BLaER1 treated with 17β-estradiol and CSF1 and Interleukin-3, amounts not matched to agents 10 nM and 100 nM (cell line): ENCODE measurements around the gene SLC2A6.
A peak's percentile ranks its signal among the peaks of the same experiment; 100 is the strongest.
"Not testable (repeated sequence)": the region's sequence is repeated elsewhere in the genome, so short reads cannot be mapped to it uniquely, and the experiment has no call there.

Source experiments
- H3K27ac ChIP-seq, 11 experiments: shearing (Covaris generic); formaldehyde crosslinking; 2 replicates each; pipeline ENCODE4 v1.8.1; 2022
- H3K27me3 ChIP-seq, 11 experiments: shearing (Covaris generic); formaldehyde crosslinking; 2 replicates each; pipeline ENCODE4 v1.8.1; 2022
- H3K36me3 ChIP-seq, 11 experiments: shearing (Covaris generic); formaldehyde crosslinking; 2 replicates each; pipeline ENCODE4 v1.8.1; 2022
- H3K4me1 ChIP-seq, 10 experiments: shearing (Covaris generic); formaldehyde crosslinking; 2 replicates each; pipeline ENCODE4 v1.8.1; 2022
- H3K4me2 ChIP-seq, 11 experiments: shearing (Covaris generic); formaldehyde crosslinking; 2 replicates each; pipeline ENCODE4 v1.8.1; 2022
- H3K4me3 ChIP-seq, 10 experiments: shearing (Covaris generic); formaldehyde crosslinking; 2 replicates each; pipeline ENCODE4 v1.8.1; 2022
- H3K9ac ChIP-seq, 11 experiments: shearing (Covaris generic); formaldehyde crosslinking; 2 replicates each; pipeline ENCODE4 v1.8.1; 2022
- H3K9me3 ChIP-seq, 11 experiments: shearing (Covaris generic); formaldehyde crosslinking; replicated peaks in 1 of 11; 2 replicates each; pipeline ENCODE4 v1.8.1; 2022
- H4K20me1 ChIP-seq, 11 experiments: shearing (Covaris generic); formaldehyde crosslinking; 2 replicates each; pipeline ENCODE4 v1.8.1; 2022
- Cebpa-rat ChIP-seq, 11 experiments: shearing (Covaris generic); IDR thresholded peaks; 2 replicates each; pipeline ENCODE4 v1.8.1; 2022

Gene SLC2A6

DNA sequence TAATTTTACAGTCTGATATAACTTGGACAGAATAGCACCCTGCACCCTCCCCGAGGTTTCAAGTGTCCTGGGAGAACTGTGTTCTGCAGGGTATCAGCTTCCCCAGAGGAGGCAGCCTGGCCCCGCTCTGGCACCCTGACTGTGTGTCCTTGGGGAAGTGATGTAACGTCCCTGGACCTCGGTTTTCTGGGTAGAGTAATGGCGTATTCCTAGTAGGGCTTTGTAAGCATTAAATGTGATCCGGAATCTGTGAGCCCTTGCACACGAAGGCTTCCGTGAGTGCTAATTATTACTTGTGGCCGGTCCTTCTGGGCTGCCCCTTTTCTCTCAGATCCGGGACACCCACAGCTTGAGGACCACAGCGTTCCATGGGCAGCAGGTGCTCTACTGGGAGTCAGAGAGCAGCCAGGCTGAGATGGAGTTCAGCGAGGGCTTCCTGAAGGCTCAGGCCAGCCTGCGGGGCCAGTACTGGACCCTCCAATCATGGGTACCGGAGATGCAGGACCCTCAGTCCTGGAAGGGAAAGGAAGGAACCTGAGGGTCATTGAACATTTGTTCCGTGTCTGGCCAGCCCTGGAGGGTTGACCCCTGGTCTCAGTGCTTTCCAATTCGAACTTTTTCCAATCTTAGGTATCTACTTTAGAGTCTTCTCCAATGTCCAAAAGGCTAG is 20.1 kb downstream of the SLC2A6 start:
- Histone ChIP-seq H3K4me3 (peak overlapping the region; percentile 65 to 84 (median 76)), H3K4me1 (peaks cover 30 to 67% (median 58%) of the 10 kb centered on the region in 10 experiments), H3K27ac (no peak overlapping the region)

DNA sequence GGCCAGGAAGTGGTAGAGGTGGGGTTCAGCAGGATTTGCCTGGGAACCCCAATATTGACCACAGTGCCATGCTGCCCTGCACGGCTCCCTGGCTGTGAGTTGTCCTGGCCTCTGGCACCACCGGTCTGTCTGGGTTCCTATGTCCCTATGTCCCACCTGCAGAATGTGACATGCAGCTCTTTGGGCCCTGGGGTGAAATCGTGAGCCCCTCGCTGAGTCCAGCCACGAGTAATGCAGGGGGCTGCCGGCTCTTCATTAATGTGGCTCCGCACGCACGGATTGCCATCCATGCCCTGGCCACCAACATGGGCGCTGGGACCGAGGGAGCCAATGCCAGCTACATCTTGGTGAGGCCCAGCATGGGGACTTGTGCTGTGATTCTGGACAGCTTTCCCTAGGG is 21.2 kb downstream of the SLC2A6 start:
- H3K36me3 ChIP-seq, result no peaks in the 10 kb centered on the region
- H3K4me3 ChIP-seq, result no peak overlapping the region
- H3K9ac ChIP-seq, result no peak overlapping the region
- peaks cover 29 to 60% (median 51%) of the 10 kb centered on the region in 10 experiments for H3K4me1 ChIP-seq
- H3K9me3 ChIP-seq, result no peaks in the 10 kb centered on the region
- no peak overlapping the region for H3K4me2 ChIP-seq
- H3K27ac ChIP-seq, result no peak overlapping the region
- H4K20me1 ChIP-seq, result peaks cover 0 to 32% (median 23%) of the 10 kb centered on the region in 11 experiments; a peak in 16 of 22 replicates
- H3K27me3 ChIP-seq, result no peaks in the 10 kb centered on the region
- no peak for TF ChIP-seq Cebpa-rat (IDR thresholded peaks at IDR 0.05)

More for the DNA sequence above, 20.1 kb downstream of the SLC2A6 start:
- peaks cover 0 to 42% (median 33%) of the 10 kb centered on the region in 11 experiments; a peak in 17 of 22 replicates for H4K20me1 ChIP-seq
- H3K9ac ChIP-seq, result peak overlapping the region in 7 of 11 experiments; percentile 36 to 89 (median 84); a peak in 7 of 22 replicates
- H3K27me3 ChIP-seq, result no peaks in the 10 kb centered on the region
- H3K36me3 ChIP-seq, result peaks cover 0 to 4% (median 0%) of the 10 kb centered on the region in 11 experiments; a peak in 1 of 22 replicates
- H3K9me3 ChIP-seq, result no peaks in the 10 kb centered on the region
- no peak for TF ChIP-seq Cebpa-rat (IDR thresholded peaks at IDR 0.05)
- H3K4me2 ChIP-seq, result peak overlapping the region; percentile 77 to 97 (median 87)

DNA sequence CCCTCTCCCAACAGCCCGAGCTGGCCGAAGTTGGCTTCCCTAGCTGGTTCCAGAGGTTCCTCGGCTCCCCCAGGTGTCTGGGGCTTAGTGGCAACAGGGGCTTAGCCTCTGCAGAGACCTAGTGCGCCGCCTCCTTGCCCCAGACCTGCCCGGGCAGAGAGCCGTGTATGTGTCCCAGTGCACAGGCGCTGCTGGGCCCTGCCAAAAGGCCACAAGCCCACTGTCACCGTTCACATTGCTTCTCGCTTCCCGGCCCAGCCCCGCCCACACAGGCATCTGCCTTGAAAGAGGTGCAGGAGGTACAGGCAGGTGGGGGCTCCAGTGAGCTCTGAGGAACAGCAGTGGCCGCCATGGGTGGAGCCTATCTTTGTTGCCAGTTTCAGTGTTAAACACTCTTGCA is 21.7 kb downstream of the SLC2A6 start:
- Histone ChIP-seq H3K4me3 (no peak overlapping the region), H3K9me3 (no peaks in the 10 kb centered on the region), H3K27me3 (no peaks in the 10 kb centered on the region), H3K4me1 (peaks cover 24 to 54% (median 46%) of the 10 kb centered on the region in 10 experiments), H3K4me2 (no peak overlapping the region), H3K36me3 (no peaks in the 10 kb centered on the region), H3K27ac (no peak overlapping the region), H3K9ac (no peak overlapping the region), H4K20me1 (peaks cover 0 to 26% (median 18%) of the 10 kb centered on the region in 11 experiments; a peak in 16 of 22 replicates)
- no peak for TF ChIP-seq Cebpa-rat (IDR thresholded peaks at IDR 0.05)

DNA sequence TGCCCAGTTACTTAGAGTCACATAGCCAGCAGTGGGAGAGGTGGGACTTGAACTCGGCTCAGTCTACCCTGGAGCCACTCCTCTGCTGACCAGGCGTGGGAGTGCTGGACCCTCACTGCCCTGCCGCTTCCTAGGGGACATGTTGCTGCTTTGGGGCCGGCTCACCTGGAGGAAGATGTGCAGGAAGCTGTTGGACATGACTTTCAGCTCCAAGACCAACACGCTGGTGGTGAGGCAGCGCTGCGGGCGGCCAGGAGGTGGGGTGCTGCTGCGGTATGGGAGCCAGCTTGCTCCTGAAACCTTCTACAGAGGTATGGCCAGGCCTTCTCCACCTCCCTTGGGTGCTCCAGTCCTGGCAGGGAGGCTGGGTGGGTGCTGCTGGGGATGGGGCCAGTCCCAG is 22.5 kb downstream of the SLC2A6 start:
- no peak overlapping the region for H3K27ac ChIP-seq
- H3K9ac ChIP-seq, result no peak overlapping the region
- no peaks in the 10 kb centered on the region for H3K36me3 ChIP-seq
- no peaks in the 10 kb centered on the region for H3K27me3 ChIP-seq
- H3K4me1 ChIP-seq, result peaks cover 18 to 48% (median 37%) of the 10 kb centered on the region in 10 experiments
- peaks cover 0 to 18% (median 9%) of the 10 kb centered on the region in 11 experiments; a peak in 15 of 22 replicates for H4K20me1 ChIP-seq
- H3K4me3 ChIP-seq, result no peak overlapping the region
- no peak for TF ChIP-seq Cebpa-rat (IDR thresholded peaks at IDR 0.05)
- no peaks in the 10 kb centered on the region for H3K9me3 ChIP-seq
- no peak overlapping the region for H3K4me2 ChIP-seq

DNA sequence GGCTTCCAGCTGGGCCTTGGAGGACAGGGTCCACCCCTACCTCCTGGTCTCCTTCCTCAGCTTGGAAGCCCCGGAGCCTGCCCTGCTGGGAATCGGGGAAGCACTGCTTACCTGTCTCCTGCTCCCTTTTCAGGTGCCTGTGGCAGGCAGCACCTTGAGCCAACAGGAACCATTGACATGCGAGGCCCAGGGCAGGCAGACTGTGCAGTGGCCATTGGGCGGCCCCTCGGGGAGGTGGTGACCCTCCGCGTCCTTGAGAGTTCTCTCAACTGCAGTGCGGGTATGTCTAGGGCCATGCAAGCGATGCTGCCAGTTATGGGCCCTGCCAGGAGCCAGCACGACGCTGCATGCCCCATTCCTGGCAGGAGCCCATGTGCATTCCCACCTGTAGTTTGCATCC is 23.0 kb downstream of the SLC2A6 start:
- H3K27me3 ChIP-seq, result no peaks in the 10 kb centered on the region
- H3K9ac ChIP-seq, result peak overlapping the region in 1 of 11 experiments; percentile 11; a peak in 1 of 22 replicates
- no peaks in the 10 kb centered on the region for H3K9me3 ChIP-seq
- H3K36me3 ChIP-seq, result no peaks in the 10 kb centered on the region
- no peak overlapping the region for H3K27ac ChIP-seq
- peaks cover 0 to 13% (median 5%) of the 10 kb centered on the region in 11 experiments; a peak in 13 of 22 replicates for H4K20me1 ChIP-seq
- peaks cover 14 to 43% (median 33%) of the 10 kb centered on the region in 10 experiments for H3K4me1 ChIP-seq
- TF ChIP-seq Cebpa-rat (IDR thresholded peaks at IDR 0.05), result no peak
- H3K4me2 ChIP-seq, result no peak overlapping the region
- no peak overlapping the region for H3K4me3 ChIP-seq

DNA sequence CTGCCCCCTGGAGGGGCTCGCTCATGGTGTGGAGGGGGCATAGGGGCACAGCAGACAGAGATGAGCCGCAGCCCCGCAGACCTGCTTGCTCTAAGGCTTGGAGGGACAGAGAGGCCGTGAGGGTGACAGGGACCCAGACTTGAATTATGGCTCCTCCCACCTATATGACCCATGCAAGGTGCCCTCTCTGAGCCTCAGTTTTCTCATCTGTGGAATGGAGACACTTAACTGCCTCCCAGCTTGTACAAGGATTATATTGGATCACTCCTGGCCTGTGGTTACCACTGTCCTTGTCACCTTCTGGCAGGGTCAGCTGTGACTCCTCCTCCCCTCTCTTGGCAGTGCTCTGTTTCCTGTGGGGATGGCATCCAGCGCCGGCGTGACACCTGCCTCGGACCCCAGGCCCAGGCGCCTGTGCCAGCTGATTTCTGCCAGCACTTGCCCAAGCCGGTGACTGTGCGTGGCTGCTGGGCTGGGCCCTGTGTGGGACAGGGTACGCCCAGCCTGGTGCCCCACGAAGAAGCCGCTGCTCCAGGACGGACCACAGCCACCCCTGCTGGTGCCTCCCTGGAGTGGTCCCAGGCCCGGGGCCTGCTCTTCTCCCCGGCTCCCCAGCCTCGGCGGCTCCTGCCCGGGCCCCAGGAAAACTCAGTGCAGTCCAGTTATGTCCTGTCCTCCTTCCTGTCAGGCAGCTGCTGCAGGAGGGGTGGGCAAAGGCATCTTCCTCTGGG is 23.8 kb downstream of the SLC2A6 start:
- H3K36me3 ChIP-seq, result no peaks in the 10 kb centered on the region
- H3K27me3 ChIP-seq, result no peaks in the 10 kb centered on the region

DNA sequence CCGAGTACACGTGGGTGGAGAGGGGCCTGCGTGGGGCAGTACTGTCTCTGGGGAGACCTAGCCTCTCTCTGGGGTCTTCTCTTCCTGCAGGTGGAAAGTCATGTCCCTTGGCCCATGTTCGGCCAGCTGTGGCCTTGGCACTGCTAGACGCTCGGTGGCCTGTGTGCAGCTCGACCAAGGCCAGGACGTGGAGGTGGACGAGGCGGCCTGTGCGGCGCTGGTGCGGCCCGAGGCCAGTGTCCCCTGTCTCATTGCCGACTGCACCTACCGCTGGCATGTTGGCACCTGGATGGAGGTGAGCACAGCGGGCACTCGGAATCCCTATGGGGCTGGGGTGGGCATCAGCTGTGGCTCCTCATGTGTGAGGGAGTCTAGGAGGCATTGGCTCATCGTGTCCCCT is 24.6 kb downstream of the SLC2A6 start:
- no peak overlapping the region for H3K27ac ChIP-seq
- no peak for TF ChIP-seq Cebpa-rat (IDR thresholded peaks at IDR 0.05)
- H3K9ac ChIP-seq, result no peak overlapping the region; a peak in 1 of 22 replicates
- H3K36me3 ChIP-seq, result no peaks in the 10 kb centered on the region
- peaks cover 7 to 36% (median 26%) of the 10 kb centered on the region in 10 experiments for H3K4me1 ChIP-seq
- peak overlapping the region in 9 of 11 experiments; percentile 24 to 87 (median 67); a peak in 17 of 22 replicates for H3K4me2 ChIP-seq
- no peaks in the 10 kb centered on the region for H3K27me3 ChIP-seq
- H3K4me3 ChIP-seq, result no peak overlapping the region
- H3K9me3 ChIP-seq, result no peaks in the 10 kb centered on the region
- H4K20me1 ChIP-seq, result peaks cover 0 to 8% (median 0%) of the 10 kb centered on the region in 11 experiments; a peak in 1 of 22 replicates

More for the DNA sequence above, 23.8 kb downstream of the SLC2A6 start:
- H4K20me1 ChIP-seq, result peaks cover 0 to 8% (median 0%) of the 10 kb centered on the region in 11 experiments; a peak in 1 of 22 replicates
- peak overlapping the region in 8 of 11 experiments; percentile 51 to 87 (median 74); a peak in 11 of 22 replicates for H3K4me2 ChIP-seq
- TF ChIP-seq Cebpa-rat (IDR thresholded peaks at IDR 0.05), result no peak
- no peaks in the 10 kb centered on the region for H3K9me3 ChIP-seq
- H3K4me3 ChIP-seq, result no peak overlapping the region
- peaks cover 8 to 37% (median 27%) of the 10 kb centered on the region in 10 experiments for H3K4me1 ChIP-seq
- H3K9ac ChIP-seq, result peak overlapping the region in 1 of 11 experiments; percentile 11; a peak in 1 of 22 replicates
- H3K27ac ChIP-seq, result no peak overlapping the region

DNA sequence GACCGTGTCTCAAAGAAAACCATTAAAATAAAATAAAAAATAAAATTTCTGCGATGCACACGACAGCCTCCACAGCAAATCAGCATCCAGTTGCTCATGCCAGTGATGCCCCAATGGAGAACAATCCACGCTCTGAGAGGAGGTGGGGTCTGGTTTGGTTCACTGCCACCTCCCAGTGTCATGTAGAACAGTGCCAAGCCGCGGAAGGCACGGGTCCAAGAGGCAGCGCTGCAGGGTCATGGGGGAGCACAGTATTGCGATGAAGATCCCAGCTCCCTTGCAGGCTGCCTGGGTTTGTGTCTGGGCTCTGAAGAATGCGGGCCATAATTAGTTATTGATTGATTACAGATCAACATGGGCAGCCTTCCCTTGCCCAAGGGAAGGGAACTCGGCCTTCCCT is 25.2 kb downstream of the SLC2A6 start:
- H3K9me3 ChIP-seq, result no peaks in the 10 kb centered on the region
- H3K4me3 ChIP-seq, result no peak overlapping the region
- no peak for TF ChIP-seq Cebpa-rat (IDR thresholded peaks at IDR 0.05)

DNA sequence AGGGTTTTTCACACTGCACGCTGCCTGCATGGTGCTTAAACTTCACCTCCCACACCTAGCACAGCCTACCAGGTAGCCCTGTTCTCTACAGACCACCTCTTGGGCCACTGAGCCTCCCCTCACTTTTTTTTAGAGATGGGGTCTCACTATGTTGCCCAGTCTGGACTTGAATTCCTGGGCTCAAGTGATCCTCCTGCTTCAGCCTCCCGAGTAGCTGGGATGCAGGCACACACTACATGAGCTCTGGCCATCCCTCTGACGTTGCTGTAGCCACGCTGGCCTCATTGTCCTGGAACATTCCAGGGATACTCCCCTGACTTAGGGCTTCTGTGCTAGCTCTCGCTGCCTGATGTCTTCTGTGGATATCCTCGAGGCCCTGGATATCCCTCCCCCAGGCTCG is 26.3 kb downstream of the SLC2A6 start:
- no peaks in the 10 kb centered on the region for H3K36me3 ChIP-seq
- peaks cover 0 to 8% (median 0%) of the 10 kb centered on the region in 11 experiments; a peak in 1 of 22 replicates for H4K20me1 ChIP-seq
- H3K9ac ChIP-seq, result no peak overlapping the region
- TF ChIP-seq Cebpa-rat (IDR thresholded peaks at IDR 0.05), result no peak
- H3K4me3 ChIP-seq, result no peak overlapping the region
- no peaks in the 10 kb centered on the region for H3K9me3 ChIP-seq
- H3K4me1 ChIP-seq, result peaks cover 0 to 27% (median 17%) of the 10 kb centered on the region in 10 experiments; a peak in 15 of 20 replicates
- no peak overlapping the region for H3K27ac ChIP-seq
- H3K4me2 ChIP-seq, result no peak overlapping the region
- H3K27me3 ChIP-seq, result no peaks in the 10 kb centered on the region

More for the DNA sequence above, 25.2 kb downstream of the SLC2A6 start:
- Histone ChIP-seq H3K4me2 (peak overlapping the region in 9 of 11 experiments; percentile 24 to 87 (median 67); a peak in 16 of 22 replicates), H3K27ac (no peak overlapping the region), H3K36me3 (no peaks in the 10 kb centered on the region), H3K4me1 (peaks cover under 1 to 29% (median 19%) of the 10 kb centered on the region in 10 experiments; a peak in 18 of 20 replicates), H4K20me1 (peaks cover 0 to 8% (median 0%) of the 10 kb centered on the region in 11 experiments; a peak in 1 of 22 replicates), H3K9ac (no peak overlapping the region; a peak in 1 of 22 replicates), H3K27me3 (no peaks in the 10 kb centered on the region)

DNA sequence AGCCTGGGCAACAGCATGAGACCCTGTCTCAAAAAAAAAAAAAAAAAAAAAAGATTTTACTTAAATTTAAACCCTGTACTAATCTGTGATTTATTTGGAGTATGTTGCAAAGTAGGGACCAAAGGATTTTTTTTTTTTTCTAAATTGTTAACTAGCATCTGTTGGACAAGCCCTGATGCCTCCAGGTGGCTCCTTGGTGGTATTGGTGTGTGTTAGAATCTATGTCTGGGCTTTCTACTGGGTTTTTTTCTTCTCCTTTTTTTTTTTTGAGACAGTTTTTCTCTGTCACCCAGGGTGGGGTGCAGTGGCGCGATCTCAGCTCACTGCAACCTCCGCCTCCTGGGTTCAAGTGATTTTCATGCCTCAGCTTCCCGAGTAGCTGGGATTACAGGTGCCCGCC is 27.0 kb downstream of the SLC2A6 start:
- H3K27me3 ChIP-seq, H3K4me2 ChIP-seq: not testable (repeated sequence)

More for the DNA sequence above, 27.0 kb downstream of the SLC2A6 start:
- not testable (repeated sequence) for H3K36me3 ChIP-seq, H3K27ac ChIP-seq, H3K9ac ChIP-seq, H3K9me3 ChIP-seq, H3K4me3 ChIP-seq, H4K20me1 ChIP-seq
- H3K4me1 ChIP-seq, result peaks cover 0 to 27% (median 15%) of the 10 kb centered on the region in 10 experiments; a peak in 15 of 20 replicates
